GM15510 (cell line): ENCODE data around the gene A1BG.

ENCODE experiments used
- POLR2A ChIP-seq: IDR thresholded peaks from 3 replicates; pipeline ENCODE4 v1.6.1; 2011; ENCODE audit warnings: borderline replicate concordance; ENCODE audit not compliant: insufficient read length; ENCODE audit errors: extremely low read depth

A1BG gene

GRCh38 chr19:58352760-58353671 is at the start of gene A1BG:
Gene A1BG (minus strand): TSS chr19:58353492. CDS start chr19:58353437, 55 bp downstream.
- TF ChIP-seq POLR2A = no peak

- TF ChIP-seq POLR2A = no peak
Observed at GRCh38 chr19:58401840-58402421, 48.6 kb upstream of the A1BG start.

GRCh38 chr19:58400916-58401839 is 47.9 kb upstream of the A1BG start:
- peak; percentile 82 for TF ChIP-seq POLR2A

- no peak for TF ChIP-seq POLR2A
Observed at GRCh38 chr19:58400316-58400915, 47.1 kb upstream of the A1BG start.

- no peak for TF ChIP-seq POLR2A
Observed at GRCh38 chr19:58399903-58400302, 46.6 kb upstream of the A1BG start.

GRCh38 chr19:58398545-58398944 is 45.3 kb upstream of the A1BG start:
- no peak for TF ChIP-seq POLR2A

GRCh38 chr19:58398087-58398486 is 44.8 kb upstream of the A1BG start:
- no peak for TF ChIP-seq POLR2A

GRCh38 chr19:58397533-58398037 is 44.3 kb upstream of the A1BG start:
- no peak for TF ChIP-seq POLR2A

- TF ChIP-seq POLR2A = no peak
Observed at GRCh38 chr19:58396691-58397532, 43.6 kb upstream of the A1BG start.

- peak; percentile 13 for TF ChIP-seq POLR2A
Observed at GRCh38 chr19:58395979-58396627, 42.8 kb upstream of the A1BG start.

GRCh38 chr19:58395220-58395978 is 42.1 kb upstream of the A1BG start, which contains the start of gene RNF225:
Gene RNF225 (plus strand): TSS chr19:58395656. CDS start chr19:58396090, 434 bp downstream.
- no peak for TF ChIP-seq POLR2A

- TF ChIP-seq POLR2A = no peak
Observed at GRCh38 chr19:58394821-58395219, 41.5 kb upstream of the A1BG start.
